HG02763 (cell line): ENCODE measurements around the gene TCF20.
A peak's percentile ranks its signal among the peaks of the same experiment; 100 is the strongest.

Experiments
- ATAC-seq: cut with Tn5 transposase; IDR thresholded peaks from one replicate; pipeline ENCODE4 v1.9.1; 2021; ENCODE audit warnings: mild to moderate bottlenecking, moderate library complexity; ENCODE audit not compliant: unreplicated experiment

The TCF20 gene

DNA sequence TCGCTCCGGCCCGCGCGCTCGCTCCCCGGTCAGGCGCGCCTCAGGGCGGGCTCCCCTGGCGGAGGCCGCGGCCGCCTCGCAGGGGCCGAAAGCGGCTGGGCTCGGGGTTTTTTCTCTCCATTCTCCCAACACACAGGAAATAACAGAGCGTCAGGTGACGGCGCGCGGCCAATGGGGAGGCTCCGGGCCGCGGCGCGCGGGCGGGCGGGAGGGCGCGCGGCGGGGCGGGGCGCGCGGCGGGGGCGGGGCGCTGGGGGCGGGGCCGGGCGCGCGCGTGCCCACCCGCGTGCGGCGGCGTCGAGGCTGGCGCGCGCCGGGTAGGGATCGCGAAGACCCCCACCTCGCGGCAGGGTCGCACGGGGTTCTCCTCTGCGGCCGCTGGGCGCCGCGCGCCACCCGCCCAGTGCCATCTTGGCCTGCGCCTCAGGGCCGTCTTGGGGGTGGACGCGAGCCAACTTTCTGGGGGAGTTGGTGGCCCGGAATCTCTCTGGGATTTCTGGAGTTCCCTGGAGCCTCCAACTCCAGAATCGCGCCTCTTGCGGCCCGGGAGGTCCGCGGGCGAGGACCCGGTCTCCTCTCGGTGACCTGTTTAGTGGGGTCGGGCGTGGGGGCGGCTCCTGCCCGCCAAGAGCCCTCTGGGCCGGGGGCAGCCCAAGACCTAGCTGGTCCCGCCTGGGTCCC lies at the start of gene TCF20:
Gene TCF20 (minus strand): TSS at position 144 of the 681 bp plus-strand sequence. CDS start 55,348 bp downstream, outside the sequence.
- peak; percentile 64 for ATAC-seq

DNA sequence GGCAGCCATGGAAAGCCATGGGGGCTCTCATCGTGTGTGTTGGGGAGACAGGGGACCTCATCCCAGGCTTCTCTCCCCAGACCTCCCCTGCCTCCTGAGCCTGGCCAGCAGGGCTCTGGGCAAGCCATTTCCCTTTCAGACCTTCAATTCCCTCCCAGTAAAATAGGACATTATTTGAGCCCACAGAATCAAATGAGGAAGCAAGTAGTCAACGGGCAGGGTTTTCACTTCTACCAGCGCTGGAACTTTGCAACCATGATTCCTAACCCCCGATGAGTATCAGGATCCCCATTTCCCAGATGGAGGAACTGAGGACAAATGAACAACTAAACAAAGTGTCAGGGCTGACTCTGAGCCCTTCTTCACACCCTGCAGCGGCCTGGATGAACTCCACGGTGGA lies 48.9 kb upstream of the TCF20 start:
- no peak for ATAC-seq

DNA sequence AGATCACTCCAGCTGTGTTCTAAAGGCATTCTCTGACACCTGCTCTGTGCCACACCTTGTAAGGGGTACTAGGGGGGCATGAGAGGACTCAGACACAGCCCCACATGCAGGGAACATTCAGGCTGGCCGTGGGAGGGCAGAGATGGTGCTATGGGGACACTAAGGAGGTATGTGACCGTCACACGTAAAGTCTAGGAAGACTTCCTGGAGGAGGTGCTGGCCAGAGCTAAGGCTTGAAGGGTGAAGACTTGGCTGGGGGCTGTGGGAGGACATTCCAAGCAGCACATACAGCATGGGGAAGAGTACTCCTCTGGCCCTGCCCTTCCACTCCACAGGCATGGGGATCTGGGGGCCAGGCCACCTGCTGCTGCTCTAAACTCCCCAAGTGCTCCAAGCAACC lies 48.5 kb upstream of the TCF20 start:
- ATAC-seq, result no peak

DNA sequence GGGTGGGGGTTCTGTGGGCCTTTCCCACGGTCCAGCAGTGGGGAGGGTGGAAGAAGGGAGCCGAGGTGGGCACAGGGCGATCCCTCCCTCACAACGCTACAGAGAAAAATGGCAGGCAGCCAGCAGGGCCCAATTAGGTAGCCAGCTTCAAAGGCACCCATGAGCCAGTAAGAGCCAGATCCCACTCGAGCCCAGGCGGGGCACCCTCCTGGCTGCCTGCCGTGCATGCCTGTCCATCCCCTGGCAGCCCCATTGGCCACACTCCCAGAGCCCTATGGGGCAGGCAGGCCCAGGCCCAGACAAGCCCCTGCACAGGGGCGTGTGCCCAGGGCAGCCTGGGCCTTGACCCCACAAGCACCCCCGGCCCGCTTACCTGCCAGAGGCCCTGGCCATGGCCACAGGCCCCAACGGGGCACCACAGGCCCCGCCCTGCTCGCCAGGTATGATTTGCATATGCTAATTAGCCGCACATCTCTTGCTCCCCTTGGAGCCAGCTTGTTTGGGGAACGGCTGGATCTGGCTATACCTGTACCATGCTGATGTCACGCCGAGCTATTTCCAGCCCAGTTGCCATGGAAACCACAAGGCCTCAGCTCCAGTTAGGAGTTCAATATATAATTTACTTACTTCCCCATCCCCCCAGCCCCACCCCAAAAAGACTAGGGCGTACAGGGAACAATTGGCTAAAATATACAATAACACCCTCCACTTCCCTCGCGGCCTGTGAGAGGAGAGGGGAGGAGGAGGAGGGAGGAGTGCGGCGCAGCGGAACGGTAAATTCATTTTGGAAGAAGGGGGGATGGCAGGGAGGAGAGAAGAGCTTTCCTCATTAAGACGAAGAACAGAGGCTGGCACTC lies 47.5 kb upstream of the TCF20 start:
- no peak for ATAC-seq

DNA sequence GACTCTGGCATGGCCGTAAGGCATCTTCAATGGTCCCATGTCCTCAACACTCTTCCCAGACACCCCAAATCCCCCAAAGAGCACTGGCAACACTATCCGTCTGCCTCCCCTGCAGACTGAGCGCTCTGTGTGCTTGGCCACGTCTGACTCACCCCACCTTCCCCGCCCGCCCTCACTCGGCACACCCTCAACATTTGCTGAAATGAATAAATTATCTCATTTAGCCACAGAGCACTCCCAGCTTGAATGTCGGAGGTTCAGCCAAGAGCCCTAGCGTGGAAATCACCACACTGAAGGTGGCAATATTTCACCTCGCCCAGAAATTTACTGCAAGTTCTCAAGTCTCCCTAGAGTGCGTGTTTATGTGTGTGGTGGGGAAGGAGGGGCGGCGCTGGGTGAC lies 46.6 kb upstream of the TCF20 start:
- ATAC-seq, result no peak

DNA sequence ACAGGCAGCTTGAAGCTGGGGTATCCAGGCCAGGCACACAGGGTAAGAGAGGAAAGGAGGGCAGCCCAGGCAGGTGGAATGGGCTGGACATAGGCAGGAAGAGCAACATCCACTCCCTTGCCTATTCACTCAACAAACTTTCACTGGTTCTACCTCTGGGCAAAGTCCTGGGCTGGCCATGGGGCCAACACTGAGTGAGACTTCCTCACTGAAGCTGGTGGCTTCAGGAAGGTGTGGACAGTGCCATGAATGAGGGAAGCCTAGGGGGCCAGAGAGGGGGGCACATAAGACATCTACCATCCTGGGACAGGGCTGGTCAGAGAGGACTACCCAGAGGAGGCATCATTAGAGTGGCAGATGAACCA lies 44.9 kb upstream of the TCF20 start:
- ATAC-seq, result no peak

DNA sequence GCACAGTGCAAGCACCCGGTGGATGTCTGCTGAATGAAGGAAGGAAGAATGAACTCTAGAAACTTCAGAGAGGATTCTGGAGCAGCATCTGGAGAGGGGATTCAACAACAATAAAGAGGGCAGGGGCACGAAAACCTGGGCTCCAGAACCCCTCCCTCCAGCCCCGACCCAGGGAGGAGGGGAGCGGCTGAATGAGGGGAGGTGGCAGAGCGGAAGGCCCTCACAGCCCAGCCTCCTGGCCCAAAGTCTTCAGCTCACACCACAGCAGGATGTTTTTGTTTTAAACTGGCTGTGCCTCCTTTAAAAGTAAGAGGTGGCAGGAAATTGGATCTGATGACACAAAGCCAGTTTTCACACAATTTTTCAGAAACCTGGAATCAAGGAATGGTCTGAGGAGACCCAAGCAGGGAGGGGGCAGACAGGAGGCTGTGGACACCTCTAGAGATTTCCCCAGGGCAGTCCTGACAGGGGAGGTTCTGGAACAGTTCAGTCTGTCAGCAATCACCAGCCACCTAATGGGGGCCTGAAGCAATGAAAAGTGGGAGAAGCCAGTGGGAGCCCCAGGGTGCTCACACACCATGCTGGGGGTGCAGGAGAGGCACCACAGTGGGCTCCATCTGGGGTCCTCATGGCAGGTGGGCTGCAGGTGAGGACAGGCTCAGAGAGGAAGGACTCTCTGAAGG lies 44.4 kb upstream of the TCF20 start:
- no peak for ATAC-seq

DNA sequence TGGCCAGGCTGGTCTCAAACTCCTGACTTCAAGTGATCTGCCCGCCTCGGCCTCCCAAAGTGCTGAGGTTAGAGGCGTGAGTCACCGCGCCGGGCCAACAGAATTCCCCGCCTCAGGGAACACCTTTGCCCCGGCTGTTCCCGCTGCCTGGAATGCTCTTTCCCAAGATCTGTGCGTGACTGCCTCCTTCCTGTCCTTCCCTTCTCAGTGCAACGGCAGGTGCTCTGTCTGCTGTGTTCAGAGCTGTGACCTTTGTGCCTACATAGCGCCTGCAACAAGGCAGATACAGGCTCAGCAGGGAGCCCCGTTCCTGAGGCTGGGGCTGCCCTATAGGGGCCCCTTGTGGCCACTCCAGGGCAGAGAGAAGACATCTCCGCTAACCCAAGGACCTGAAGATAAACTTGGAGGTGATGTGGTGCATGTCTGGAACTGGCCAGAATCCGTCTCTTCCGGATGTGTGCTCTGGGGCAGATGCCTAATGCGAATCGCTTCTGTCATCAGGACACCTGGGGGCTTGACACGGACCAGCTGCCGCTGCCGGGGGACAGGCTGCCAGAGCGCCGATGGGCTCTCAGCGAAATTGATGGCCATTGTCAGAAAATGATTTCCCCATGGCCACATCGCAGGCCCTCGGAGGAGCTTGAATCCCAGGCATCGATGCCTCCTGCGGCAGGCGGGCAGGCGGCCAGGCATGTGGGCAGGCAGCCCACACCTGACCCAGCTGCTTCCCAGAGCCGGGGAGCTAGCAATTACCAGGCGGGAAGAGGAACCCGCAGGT lies 43.5 kb upstream of the TCF20 start:
- no peak for ATAC-seq

DNA sequence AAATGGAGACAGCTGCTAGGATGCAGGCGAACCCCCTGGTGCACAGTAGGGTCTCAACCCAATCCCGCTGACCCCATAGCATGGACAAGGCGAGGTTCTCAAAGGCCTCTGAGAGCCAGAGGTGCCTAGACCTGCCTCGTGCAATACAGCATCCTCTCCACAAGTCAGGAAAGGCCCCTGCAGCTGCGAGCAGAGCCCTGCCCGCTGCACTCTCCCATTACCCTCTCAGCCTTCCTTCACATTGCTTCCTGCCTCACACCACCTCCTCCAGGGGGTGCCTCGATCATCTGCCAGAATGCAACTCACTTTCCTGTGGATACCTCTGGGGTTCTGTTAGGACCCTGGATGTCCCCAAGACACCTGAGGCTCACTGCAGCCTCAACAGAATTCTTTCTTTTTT lies 42.8 kb upstream of the TCF20 start:
- no peak for ATAC-seq

DNA sequence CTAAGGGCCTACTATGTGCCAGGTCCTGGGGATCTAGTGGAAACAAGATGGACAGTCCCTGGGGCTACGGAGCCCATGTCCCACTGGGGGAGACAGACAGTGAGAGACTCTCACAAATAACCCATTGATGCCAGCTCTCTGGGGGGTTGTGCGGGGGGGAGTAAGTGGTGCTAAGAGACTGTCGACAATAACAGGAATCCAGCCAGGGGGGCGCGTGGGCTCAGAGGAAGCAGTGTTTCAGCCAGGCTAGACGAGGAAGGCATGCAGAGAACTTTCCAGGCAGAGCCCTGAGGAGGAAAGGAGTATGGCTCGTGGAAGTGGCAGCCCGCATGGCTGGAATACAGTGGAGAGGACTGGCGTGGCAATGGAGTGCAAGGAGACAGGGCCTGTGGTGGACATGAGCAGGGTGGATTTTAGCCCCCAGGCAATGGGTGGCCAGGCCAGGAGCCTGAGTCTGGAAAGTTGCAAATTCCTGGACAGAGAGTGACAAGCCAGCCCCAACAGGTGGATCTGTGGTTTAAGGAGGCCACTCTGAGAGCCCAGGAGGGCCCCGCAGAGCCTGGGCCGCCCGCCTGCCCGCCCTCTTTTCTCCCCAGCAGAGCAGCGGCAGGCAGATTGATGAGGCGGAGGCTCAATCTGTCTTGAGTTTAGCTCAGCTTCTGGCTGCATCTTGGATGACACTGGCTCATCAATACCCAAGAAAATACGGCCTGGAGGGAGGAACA lies 40.0 kb upstream of the TCF20 start:
- no peak for ATAC-seq

DNA sequence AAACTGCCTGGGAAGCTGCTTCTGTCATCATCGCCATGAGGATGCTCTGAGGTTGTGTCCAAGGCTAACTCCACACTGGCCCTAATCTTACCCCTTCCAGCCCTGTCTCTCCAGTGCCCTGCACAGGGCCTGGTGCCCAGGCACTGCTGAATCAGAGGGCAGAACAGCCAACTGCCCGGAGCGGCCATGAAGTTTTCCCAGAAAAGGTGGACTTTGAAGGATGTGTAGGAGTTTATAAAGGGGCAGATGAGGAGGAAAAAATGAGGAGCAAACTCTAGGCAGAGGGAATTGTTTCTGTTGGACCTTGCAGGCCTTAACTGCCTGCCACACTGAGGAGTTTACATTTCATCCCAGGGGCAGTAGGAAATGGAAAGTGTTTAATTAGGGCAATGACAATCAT lies 39.4 kb upstream of the TCF20 start:
- ATAC-seq, result no peak

DNA sequence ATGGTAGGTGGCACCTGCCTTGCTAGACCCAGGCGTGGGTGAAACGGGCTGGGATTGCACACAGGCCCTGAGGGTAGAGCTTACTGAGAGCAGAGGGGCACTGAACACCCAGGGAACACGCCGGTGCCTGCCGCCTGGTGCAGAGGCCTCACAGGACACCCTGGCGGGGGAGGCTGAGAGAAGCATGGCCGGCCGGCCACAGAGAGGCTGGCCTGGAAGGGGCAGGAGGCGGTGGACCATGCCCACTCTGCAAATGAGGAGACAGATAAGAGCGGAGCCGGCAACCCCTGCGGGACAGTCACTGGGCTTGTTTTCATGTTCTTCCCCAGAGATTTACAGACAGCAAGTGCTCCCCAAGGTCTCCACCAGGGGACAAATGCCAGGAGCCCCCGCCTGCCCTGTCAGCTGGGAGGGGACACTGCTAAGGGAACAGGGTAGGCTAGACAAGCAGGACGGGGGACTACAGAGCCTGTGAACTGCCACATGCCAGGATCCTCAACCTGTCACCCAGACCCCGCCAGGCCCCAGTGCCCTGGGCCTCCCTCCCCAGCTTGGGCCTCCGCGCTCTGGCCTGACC lies 38.5 kb upstream of the TCF20 start:
- ATAC-seq, result no peak

DNA sequence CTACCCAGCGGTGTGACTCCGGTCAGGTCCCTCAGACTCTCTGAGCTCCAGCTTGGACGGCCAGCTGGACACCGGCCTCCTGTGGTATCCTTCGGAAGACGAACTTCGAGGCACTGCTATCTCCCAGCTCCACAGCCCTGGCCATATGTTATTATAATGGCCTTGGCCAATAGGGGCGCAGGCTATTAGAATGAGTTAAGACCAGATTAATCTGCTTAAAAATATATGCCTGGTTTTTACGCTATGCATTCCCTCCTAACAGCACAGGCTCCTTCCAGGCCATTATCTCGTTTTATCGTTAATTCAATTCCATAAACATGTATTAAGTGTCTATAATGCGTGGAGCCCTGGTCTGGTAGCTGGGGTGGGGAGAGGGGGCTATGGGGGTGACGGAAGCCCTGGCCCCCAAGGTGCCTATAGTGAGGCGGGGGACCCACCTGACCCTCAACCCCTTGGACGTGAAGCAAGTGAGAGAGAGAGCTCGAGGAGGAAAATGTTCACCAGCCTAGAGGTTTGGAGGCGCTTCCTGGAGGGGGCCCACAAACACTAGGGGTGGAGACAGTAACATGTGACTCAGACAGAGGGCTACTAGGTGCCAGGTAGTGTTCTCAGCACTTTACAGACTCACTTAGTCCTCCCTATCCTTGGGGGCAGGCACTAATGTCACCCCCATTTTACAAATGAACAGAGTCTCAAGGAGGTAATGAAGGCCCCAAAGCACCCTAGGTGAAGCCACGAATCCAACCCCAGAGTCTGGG lies 37.5 kb upstream of the TCF20 start:
- ATAC-seq, result no peak

DNA sequence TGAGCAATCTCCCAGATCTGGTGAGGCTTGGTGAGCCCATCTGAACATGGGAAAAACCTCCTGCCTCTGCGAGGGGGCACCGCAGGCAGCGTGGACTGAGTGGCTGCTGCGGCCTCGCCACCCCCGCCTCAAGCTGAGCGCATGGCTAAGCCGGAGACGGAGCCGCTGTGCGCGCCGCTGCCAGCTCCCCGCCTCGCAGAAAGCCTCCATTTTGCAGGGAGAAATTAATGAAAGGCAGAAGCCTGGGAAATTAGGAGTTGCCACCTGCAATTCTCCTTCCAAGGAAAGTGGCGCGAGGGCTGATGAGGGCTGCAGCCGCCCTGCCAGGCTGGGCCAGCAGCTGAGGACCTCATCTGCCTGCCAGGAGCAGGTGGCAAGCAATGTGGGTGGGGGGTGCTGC lies 35.6 kb upstream of the TCF20 start:
- ATAC-seq, result no peak

DNA sequence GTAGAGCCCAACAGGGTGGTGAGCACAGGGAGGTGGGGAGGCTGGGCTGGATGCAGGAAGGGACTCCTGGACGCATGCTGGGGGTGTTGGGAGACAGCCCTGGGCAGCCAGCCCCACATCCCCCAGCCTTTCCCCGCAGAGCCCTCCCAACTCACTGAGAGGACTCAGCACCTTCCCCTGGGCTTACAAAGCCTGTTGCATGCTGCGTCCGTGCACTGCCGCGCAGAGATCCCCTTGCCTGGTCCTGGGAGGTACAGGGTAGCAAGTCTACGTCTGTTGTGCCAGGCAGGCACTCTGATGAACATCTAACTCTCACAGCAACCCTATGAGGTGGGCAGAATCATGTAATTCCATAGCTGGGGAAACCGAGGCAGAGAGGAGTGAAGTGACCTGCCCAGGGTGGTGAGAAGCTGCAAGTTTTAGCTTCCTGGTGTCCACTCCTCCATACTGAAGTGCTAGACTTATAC lies 33.9 kb upstream of the TCF20 start:
- ATAC-seq, result no peak

DNA sequence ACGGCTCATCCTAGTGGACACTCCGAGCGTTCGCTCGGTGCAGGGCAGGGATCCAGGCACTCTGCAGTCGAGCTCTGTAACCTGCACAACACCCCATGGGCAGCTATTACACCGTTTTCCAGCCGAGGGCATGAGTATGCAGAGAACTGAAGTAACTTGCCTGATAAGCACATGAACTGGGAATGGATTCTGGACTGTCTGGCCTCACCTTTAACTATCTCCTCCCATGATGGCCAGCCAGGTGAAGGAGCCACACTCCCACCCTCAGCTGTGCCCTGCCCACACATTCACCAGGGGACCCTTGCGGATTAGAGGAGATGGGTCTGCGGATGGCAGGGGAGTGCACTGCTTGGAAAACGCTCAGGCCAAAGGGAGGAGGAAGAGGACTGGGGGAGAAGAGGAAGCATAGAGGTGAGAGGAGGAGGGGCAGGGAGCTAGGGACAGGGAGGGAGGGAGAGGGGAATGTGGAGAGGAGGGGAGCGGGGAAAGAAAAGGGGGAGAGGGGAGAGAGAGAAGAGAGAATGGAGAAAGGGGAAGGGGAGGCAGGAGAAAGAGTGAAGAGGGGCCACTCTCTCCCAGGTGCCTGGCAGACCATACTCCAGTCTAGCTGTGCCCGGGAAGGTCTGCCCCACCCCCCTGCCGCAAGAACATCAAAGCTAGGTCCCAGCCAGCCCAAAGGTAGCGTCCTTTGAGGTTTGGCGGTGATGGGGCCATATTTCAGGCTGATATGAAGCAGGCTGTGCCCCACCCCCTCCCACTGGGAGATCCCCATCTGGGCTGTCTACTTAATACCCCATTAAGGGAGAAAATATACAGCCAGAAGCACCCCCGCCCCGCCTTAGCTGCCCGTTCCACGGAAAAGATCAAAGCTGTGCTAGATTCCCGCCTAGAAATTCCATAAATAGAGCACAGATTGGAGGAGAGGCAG lies 33.2 kb upstream of the TCF20 start:
- ATAC-seq, result no peak

DNA sequence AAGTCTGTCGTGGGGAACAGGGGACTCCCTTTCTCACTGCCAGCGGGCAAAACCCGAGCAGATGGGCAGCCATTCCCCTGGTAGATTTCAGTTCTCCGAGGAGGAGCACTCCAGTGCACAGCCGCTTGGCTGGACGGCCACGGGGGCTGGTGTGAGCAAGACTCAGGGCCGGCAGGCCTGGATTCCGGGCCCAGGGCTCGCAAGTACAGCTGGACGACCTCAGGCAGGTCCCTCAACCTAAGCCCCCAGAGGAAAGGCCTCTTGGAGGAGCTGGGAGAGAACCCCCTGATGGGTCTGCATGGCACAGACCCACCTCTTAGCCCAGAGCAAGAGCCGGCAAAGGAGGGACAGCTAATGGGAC lies 31.3 kb upstream of the TCF20 start:
- ATAC-seq, result no peak

DNA sequence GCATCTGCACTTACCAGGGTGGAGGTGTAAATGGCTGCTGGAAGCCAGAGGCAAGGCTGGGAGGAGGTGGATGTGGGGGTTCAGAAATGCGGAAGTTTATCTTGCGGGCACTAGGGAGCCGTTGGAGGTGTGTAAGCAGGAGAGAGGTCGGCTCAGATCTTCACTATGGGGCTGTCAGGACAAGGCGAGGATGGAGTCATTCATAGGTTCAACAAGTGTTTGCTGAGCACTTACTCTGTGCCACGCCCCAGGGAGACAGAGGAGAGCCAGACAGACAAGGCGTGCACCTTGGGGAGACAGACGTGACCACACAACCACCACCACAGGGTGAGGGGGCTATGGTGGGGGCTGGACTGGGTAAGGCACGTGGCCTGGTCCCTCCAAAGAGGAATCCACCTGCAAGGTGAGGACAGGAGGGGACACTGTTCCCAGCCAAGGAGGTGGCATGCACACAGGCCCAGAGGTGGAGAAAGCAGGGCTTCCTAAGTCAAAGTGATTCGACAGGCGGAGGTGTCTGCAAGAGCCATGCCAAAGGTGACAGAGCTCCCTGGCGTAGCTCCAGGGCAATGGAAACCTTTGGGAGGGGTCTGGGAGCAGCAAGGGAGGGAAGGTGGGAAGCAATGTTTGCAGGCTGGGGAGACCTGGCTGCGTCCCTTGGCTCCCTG lies 30.8 kb upstream of the TCF20 start:
- no peak for ATAC-seq
